GM21381 (cell line): ENCODE data around the gene NOL8.

Experiments
- ATAC-seq: cut with Tn5 transposase; IDR thresholded peaks from one replicate; pipeline ENCODE4 v1.9.1; 2021; ENCODE audit warnings: mild to moderate bottlenecking, moderate library complexity; ENCODE audit not compliant: unreplicated experiment

NOL8 gene

GRCh38 chr9:92270511-92270910, 54.6 kb downstream of the NOL8 start:
- no peak for ATAC-seq

- no peak for ATAC-seq
These were observed 58.7 kb downstream of the NOL8 start for GRCh38 chr9:92266486-92266885.

- ATAC-seq = no peak
These were observed 60.0 kb downstream of the NOL8 start for GRCh38 chr9:92265154-92265553.

GRCh38 chr9:92263131-92263530, 62.0 kb downstream of the NOL8 start:
- no peak for ATAC-seq

- no peak for ATAC-seq
These were observed 67.8 kb downstream of the NOL8 start for GRCh38 chr9:92257327-92257726.

GRCh38 chr9:92254381-92255337, 70.5 kb downstream of the NOL8 start:
- ATAC-seq = no peak

- ATAC-seq = no peak
These were observed 71.5 kb downstream of the NOL8 start for GRCh38 chr9:92253656-92254055.

GRCh38 chr9:92247981-92248380, 77.2 kb downstream of the NOL8 start:
- no peak for ATAC-seq
